ENCODE results near the gene JPH2. TPM values are rescaled to one million over a fixed set of nuclear protein-coding genes. Genes with fewer than 3 reads are reported as not detected.
"Not testable (repeated sequence)": the region's sequence is repeated elsewhere in the genome, so short reads cannot be mapped to it uniquely, and the experiment has no call there.

The JPH2 gene
- total RNA-seq, 1 experiment from 2014 or later: 4.8 TPM

GRCh38 chr20:44159125-44159524 lies 27.9 kb downstream of the JPH2 start:
- DNase-seq (ENCODE audit: low spot score): no peak

DNA sequence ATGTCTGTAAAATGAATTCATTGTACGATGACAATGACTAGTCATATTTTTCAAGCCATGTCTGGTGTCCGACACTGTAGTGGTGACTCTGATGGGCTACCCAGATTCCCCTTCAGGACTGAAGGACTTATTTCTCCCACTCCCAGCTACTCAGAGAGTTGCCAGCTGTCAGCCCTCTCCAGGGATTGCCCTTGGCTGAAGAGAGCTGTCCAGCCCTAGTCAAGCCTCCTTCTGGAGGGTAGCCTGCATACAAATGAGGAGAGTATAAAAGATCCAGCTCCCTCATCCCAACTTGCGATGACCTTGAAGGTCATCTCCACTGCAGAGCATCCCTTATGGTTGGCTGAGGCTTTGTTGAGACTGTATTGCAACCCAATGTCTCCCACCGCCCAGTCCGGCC lies 29.9 kb downstream of the JPH2 start:
- DNase-seq (ENCODE audit: low spot score): no peak

- DNase-seq (ENCODE audit: low spot score): peak; percentile 41
Observed at GRCh38 chr20:44154521-44155001, 32.4 kb downstream of the JPH2 start.

- DNase-seq (ENCODE audit: low spot score): no peak
Observed at GRCh38 chr20:44153636-44154043, 33.3 kb downstream of the JPH2 start.

DNA sequence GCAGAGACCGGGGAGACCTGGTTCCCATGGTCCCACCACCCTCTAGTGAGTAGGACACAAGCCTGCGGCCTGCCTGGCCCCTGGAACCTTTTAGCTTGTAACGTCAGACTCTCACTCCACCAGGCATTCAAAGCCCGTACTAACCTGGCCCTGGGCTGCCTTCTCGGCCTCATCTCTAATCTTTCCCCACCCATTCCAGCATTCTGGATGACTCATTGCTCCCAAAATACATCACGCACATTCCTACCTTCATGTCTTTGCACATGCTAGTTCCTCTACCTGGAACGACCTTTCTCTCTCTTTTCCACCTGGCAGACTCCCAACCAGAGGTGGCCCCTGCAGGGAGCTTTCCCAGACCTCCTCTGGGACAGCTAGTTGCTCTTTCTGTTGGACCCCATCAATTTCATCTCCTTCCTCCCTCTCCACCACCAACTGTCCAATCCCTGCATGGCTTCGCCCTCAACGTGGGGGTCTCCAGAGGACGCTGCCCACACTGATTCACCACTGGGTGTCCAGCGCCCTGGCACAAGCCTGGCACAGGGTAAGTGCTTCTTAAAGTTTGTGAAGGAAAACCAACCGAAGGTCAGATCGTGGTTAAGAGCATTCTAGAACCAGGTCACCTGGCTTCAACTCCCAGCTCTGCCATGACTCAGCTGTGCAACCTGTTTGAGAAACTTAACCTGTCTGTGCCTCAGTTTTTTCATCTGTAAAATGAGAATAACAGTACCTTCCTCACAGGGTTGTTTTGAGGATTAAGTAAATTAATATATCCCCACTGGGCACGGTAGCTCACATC lies 35.2 kb downstream of the JPH2 start:
- peak; percentile 55 for DNase-seq (ENCODE audit: low spot score)

- no peak for DNase-seq (ENCODE audit: low spot score)
Observed at GRCh38 chr20:44146272-44146671, 40.7 kb downstream of the JPH2 start.

GRCh38 chr20:44145131-44145775 lies 41.7 kb downstream of the JPH2 start:
- no peak for DNase-seq (ENCODE audit: low spot score)

- DNase-seq (ENCODE audit: low spot score): no peak
Observed at GRCh38 chr20:44143936-44144335, 43.1 kb downstream of the JPH2 start.

- no peak for DNase-seq (ENCODE audit: low spot score)
Observed at GRCh38 chr20:44142413-44142812, 44.6 kb downstream of the JPH2 start.

DNA sequence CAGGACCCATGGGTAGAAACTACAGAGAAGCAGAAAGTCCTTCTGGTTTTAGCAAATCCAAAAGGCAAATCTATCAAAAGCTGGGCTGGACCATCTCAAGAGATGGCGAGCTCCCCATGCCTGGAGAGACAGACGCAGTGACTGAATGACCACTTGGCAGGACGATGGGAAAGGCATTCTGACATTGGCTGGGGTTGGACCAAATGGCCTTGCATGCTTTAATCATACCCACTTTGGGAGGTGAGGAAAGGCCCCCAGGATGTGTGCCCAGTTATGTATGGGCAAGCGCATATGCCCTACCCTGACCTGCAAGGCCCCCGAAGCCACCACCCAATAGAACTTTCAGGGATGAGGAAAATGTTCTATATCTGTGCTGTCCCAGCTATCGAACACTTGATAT lies 45.1 kb downstream of the JPH2 start:
- no peak for DNase-seq (ENCODE audit: low spot score)

GRCh38 chr20:44138867-44139266 lies 48.1 kb downstream of the JPH2 start:
- no peak for DNase-seq (ENCODE audit: low spot score)

DNA sequence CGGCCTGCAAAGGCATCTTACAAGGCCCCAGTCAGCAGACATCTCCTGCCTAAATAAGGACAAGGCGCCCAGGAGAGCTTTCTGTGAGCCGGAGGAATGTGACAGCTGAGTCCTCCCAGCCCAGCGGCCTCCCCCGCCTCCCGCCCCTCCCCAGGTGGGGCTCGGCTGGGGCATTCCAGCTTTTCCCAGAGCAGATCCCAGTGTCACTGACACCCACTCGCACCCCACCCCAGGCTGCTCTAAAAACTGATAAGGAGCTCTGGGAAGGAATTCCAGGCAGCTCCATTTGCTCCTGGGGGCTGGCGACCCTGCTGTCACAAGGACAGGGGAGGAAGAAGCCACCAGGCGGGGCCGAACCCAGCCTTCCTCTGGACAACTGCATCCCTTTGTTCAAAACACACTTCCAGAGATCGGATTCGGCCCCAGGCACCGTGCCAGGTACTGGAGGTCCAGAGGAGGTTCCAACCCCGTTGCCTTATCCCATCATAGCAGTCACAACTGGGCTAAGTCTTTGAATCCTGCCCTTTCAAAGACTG lies 49.7 kb downstream of the JPH2 start:
- peak; percentile 72 for DNase-seq (ENCODE audit: low spot score)

GRCh38 chr20:44136579-44137265 lies 50.3 kb downstream of the JPH2 start:
- DNase-seq (ENCODE audit: low spot score): no peak

DNA sequence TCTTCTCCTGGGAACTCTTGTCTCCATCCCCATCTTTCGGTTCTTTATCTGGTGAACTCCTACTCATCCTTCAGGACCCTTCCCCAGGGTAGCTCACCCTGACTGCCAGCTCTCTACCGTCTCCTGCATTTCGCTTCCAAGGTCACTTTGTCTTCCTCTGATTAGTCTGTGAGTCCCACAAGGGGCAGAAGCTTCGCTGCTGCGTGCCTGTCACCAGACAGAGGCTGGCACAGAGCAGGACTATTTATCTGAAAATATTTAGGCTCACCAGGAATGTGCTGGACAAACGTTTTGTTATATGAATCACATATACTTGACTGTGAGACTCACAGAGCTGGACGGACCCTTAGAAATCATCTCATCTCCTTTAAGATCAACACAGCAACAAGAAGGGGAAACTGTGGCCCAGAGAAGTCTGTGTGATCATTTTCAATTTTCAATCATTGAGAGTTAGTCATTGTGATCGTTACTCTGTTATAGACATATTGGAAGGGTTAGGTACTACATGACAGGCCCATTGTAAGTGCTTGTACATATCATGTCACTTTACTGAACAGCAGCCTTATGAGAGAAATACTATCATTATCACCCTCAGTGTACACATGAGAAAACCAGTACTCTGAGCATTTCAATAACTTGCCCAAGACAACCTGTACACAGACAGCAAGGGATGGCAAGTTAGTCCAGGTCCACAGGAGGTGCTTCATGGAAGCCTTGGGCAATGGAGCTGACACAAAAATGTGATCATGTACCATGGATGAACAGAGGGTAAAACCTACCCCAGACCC lies 51.4 kb downstream of the JPH2 start:
- DNase-seq (ENCODE audit: low spot score): no peak

- no peak for DNase-seq (ENCODE audit: low spot score)
Observed at GRCh38 chr20:44135012-44135412, 52.0 kb downstream of the JPH2 start.

DNA sequence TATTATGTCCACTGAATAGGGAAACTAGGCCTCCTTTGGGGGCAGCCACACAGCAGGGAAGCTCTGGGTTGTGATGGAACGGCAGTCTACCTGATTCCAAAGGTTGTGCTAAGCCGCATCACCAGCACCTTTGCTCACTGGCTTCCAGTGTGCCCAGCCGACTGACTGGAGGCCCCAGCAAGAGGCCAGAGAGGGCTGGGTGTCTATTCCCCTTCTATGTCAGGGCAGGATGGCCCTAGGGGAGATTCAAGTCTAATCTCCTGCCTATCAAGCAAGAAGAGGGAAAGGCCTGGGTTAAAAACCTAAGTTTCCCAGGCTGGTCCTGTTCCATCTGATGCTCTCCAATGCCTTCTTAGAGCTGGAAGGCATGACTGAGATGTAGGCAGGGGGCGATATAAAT lies 53.6 kb downstream of the JPH2 start:
- no peak for DNase-seq (ENCODE audit: low spot score)

DNA sequence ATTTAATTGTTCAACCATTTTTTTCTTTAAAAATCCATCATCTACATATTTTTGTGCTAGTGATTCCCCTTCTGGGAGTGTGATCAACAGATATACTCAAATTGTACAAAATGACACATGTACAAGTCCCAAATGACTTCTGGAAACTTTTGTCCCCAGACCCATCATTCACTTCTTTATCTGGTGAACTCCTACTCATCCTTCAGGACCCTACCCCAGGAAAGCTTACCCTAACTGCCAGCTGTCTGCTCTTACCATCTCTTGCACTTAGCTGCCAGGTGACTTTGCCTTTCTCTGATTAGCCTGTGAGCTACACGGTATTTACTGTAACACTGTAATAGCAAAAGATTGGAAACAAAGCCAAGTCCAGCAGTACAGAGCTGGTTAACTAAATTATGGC lies 55.3 kb downstream of the JPH2 start:
- no peak for DNase-seq (ENCODE audit: low spot score)

DNA sequence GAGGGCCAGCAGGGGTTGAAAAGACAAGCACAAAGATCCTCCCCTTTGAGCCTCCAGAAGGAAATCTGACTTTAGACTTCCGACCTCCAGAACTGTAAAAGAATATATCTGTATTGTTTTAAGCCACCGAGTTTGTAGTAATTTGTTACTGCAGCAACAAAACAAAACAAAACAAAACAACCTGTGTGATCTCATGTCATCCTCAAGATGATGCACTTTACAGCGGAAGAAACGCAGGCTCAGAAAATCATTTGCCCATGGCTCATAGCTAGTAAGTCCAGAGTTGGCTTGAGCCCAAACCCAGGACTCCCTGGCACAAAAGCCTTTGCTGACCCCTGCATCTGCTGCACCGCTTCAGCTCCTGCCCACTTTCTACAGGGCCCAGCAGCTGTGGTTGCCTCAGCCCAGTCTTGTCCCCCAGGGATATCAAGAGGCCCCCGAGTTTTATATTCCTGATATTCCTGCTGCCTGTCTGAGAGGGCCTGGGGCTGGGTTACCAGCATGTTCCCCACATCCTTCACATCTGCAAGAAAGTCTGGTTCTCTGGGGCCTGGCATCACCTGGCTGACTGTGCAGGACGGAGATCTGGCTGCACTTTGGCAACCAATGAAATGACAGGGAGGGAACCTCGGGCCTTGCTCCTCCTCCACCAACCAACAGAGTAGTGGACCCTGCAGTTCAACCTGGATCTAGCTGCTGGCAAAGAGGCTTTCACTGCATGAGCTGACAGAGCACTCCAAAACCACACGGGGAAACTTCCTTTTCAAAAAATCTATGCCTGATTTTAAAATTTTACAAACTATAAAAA lies 56.9 kb downstream of the JPH2 start:
- DNase-seq (ENCODE audit: low spot score): no peak

DNA sequence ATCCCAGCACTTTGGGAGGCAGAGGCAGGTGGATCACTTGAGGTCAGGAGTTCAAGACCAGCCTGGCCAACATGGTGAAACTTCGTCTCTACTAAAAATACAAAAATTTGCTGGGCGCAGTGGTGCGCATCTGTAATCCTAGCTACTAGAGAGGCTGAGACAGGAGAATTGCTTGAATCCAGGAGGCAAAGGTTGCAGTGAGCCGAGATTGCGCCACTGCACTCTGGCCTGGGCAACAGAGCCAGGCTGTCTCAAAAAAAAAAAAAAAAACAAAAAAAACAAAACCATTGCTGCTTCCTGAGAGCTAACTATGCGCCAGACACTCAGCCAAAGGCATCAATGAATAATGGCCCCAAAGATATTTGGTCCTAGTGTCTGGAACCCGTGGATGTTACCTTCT lies 57.7 kb downstream of the JPH2 start:
- not testable (repeated sequence) for DNase-seq (ENCODE audit: low spot score)

DNA sequence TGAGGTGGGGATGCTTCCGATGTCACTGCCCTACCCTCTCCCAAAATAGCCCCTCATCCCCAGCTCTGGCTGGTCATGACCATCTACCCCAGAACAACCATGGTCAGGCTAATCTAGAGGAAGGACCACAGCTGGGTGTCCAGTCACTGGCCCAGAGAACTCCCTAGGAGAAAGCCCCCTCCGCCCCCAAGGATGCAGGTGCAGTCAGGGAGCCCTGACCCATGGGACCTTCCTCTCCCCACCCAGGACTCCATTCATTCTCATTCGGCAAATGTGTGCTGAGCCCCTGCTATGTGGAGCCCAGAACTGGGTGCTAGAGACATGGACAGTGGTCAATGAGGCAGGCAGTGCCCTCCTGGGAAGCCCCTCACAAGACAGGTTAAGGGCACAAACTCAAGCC lies 60.5 kb downstream of the JPH2 start:
- DNase-seq (ENCODE audit: low spot score): no peak
